Activated CD4-positive, alpha-beta T cell treated with anti-CD3 and anti-CD28 coated beads, Interleukin-2, amount 10 ng/mL, durations not matched to agents 24 days and 14 days (primary cell): ENCODE data around the gene USP8. TPM values are rescaled to one million over a fixed set of nuclear protein-coding genes. Genes with fewer than 3 reads are reported as not detected.
A peak's percentile ranks its signal among the peaks of the same experiment; 100 is the strongest.
"Not testable (repeated sequence)": the region's sequence is repeated elsewhere in the genome, so short reads cannot be mapped to it uniquely, and the experiment has no call there.

ENCODE experiments used
- DNase-seq: peaks from one replicate; pipeline ENCODE4 v3.0.0; 2022
- H3K27ac Mint-ChIP-seq: one replicate; pipeline ENCODE4 v1.8.0; 2022; ENCODE audit warnings: mild to moderate bottlenecking, mixed read lengths
- H3K27me3 Mint-ChIP-seq: one replicate; pipeline ENCODE4 v1.8.0; 2022; ENCODE audit warnings: mixed read lengths
- H3K36me3 Mint-ChIP-seq: one replicate; pipeline ENCODE4 v1.8.0; 2022; ENCODE audit warnings: low read depth, mild to moderate bottlenecking, mixed read lengths
- H3K4me1 Mint-ChIP-seq: one replicate; pipeline ENCODE4 v1.8.0; 2021; ENCODE audit warnings: mixed read lengths
- H3K4me3 Mint-ChIP-seq: one replicate; pipeline ENCODE4 v1.8.0; 2022; ENCODE audit warnings: mild to moderate bottlenecking, moderate library complexity, mixed read lengths
- H3K9me3 Mint-ChIP-seq: one replicate; pipeline ENCODE4 v1.8.0; 2021; ENCODE audit warnings: mixed read lengths
- intact Hi-C: fragments of 100-400 bp; cut with micrococcal nuclease; formaldehyde crosslinking; loops from one replicate; pipeline ENCODE4 v1.15.1; 2023
- total RNA-seq: library from RNA; stranded (reverse); gene quantifications from 2 replicates; pipeline ENCODE4 v1.2.3, GENCODE V29; 2022

The USP8 gene
- total RNA-seq: 56.9 and 60.9 TPM in 2 replicates

DNA sequence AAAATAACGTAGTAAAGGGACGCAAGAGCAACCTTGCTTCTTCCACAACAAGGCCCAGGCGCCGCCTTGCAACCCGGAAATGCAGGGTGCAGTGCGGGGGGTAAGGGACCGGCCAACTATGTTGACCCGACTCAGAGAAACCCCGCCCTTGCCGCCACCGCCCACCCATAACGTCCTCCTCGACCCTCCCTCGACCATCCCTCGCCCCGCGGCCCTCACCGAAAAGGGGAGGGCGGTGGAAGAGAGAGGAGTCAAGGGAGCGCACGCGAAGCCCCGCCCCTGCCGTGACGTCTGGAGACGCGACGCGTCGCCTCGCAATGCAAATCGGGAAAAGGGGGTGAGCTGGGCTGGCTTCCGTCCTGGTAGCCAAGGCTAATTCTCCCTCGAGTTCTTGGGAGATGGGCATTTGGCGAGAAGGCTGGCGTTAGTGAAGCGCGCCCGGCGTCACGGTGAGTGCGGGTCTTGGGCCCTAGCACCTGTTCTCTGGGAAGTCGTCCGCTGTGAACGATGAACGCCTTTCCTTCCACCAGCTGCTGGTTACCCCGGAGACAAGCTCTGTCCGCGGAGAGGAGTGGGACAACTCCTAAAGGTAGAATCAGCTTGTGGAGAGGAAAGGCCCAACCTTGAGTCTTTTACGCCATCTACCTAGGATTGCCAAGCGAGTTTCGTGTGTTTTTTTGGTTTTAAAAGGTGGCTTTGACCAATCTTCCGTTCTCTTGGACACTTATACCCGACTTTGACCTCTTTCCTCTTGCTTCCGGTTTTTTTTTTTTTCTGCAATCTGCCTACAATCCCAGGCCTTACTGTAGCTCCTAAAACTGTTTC lies at the start of gene USP8:
USP8 (plus strand) TSS at position 340 of the 825 bp plus-strand sequence. CDS start 14,669 bp downstream, outside the sequence.
- peaks cover 15% of the 10 kb centered on the region for H3K36me3 Mint-ChIP-seq
- intact Hi-C loops: loop anchor here (1.0 to 10.0 kb wide), 7 partner anchors 46 to 341 kb away; partner anchors contain the start of genes GABPB1, SLC27A2, SPPL2A and TRPM7
- peak; percentile 98 for DNase-seq
- peak within 1 kb of the TSS; percentile 96 for H3K4me3 Mint-ChIP-seq
- peaks cover 19% of the 10 kb centered on the region for H3K4me1 Mint-ChIP-seq
- H3K9me3 Mint-ChIP-seq: no peaks in the 10 kb centered on the region
- H3K27me3 Mint-ChIP-seq: no peaks in the 10 kb centered on the region
- peak within 1 kb of the TSS; percentile 96 for H3K27ac Mint-ChIP-seq

DNA sequence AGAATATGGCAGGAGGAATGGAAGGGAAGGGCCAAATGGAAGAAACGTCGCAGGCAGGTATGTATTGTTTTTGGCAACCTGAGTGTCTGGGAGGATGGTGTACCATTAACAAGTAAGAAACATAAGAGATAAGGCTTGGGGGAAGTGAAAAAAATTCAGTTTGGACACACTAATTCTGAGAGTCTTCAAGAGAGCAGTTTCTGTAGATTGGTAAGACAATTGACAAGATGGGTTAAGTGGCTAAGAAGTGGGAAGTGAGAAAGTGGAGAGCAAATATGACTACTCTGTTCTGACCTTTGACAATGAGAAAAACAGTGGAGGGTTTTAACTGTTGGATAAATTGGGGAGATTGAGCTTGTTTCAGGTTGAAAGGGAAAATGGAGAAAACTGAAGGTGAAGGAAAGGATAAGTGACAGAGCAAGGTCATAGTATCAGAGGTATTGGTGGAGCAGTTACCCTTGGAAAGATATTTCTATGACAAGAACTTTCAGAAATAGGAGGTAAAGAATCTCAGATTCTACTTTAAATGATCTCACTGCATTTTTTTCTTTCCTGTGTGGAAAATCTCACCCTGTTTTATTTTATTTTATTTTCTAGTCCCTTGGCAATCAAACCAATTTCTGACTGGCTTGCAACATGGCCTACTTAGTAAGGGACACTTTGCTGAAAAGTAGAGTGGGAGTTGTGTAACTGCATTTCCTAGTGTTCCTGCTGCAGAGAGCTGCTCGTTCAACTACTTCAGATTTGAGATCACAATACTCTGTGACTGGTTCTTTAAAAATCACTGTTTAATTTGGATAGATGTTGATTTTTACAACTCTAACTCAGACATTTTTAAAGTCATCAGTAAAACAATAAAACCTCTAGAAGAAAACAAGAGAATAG lies 46.1 kb upstream of the USP8 start:
- H3K4me1 Mint-ChIP-seq: peaks cover 13% of the 10 kb centered on the region
- no peak for DNase-seq
- intact Hi-C loops: loop anchor here (1.0 kb wide), 5 partner anchors 22 to 529 kb away; partner anchors contain the start of gene USP8
- H3K4me3 Mint-ChIP-seq: peak overlapping the region; percentile 7
- H3K27me3 Mint-ChIP-seq: no peaks in the 10 kb centered on the region
- peak overlapping the region; percentile 88 for H3K27ac Mint-ChIP-seq
- no peaks in the 10 kb centered on the region for H3K9me3 Mint-ChIP-seq
- no peaks in the 10 kb centered on the region for H3K36me3 Mint-ChIP-seq

DNA sequence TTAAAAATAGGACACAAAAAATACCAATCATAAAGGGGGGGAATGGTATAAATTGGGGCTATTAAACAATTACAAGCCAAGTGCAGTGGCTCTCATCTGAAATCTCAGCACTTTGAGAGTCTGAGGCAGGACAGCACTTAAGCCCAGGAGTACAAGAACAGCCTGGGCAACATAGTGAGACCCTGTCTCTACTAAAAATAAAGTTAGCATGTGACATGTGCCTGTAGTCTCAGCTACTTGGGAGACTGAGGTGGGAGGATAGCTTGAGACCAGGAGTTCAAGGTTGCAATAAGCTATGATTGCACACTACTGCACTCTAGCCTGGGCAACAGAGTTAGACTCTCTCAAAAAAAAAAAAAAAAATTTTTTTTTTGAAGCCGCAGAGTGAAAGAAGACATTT lies 45.4 kb upstream of the USP8 start:
- no peak overlapping the region for H3K4me3 Mint-ChIP-seq
- intact Hi-C loops: loop anchor here (1.0 kb wide), 5 partner anchors 22 to 529 kb away; partner anchors contain the start of gene USP8
- no peaks in the 10 kb centered on the region for H3K27me3 Mint-ChIP-seq
- H3K9me3 Mint-ChIP-seq: no peaks in the 10 kb centered on the region
- H3K4me1 Mint-ChIP-seq: peaks cover 13% of the 10 kb centered on the region
- H3K36me3 Mint-ChIP-seq: no peaks in the 10 kb centered on the region
- H3K27ac Mint-ChIP-seq: peak overlapping the region; percentile 88
- no peak for DNase-seq

DNA sequence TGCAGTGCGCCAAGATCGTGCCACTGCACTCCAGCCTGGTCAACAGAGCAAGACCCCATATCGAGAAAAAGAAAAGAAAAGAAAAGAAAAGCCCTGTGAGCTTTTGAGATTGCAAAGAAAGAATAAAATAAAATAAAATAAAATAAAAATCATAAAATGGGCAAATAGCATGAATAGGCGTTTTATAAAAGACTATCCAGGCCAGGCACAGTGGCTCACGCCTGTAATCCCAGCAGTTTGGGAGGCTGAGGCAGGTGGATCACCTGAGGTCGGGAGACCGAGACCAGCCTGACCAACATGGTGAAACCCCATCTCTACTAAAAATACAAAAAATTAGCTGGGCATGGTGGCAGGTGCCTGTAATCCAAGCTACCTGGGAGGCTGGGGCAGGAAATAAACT lies 44.8 kb upstream of the USP8 start:
- intact Hi-C loops, H3K27ac Mint-ChIP-seq, H3K9me3 Mint-ChIP-seq, H3K4me3 Mint-ChIP-seq, H3K36me3 Mint-ChIP-seq, DNase-seq, H3K27me3 Mint-ChIP-seq: not testable (repeated sequence)
- H3K4me1 Mint-ChIP-seq: peaks cover 13% of the 10 kb centered on the region

DNA sequence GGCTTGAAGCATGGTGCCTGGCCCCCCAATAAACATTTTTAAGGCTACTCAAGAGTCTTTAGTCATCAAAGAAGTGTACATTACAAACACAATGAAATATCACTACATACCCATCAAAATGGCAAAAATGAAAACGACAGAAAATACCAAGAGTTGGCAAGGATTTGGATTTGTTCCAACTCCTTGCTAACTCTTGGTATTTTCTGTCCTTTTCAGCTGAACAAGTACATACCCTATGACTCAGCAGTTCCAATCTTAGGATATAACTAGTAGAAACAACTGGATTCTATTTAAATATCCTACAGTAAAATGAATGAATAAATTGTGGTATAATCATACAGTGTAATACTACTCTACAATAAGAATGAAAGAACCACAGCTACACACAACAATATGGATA lies 44.1 kb upstream of the USP8 start:
- Mint-ChIP-seq H3K4me3 (no peak overlapping the region), H3K27me3 (no peaks in the 10 kb centered on the region), H3K27ac (no peak overlapping the region), H3K4me1 (peaks cover 13% of the 10 kb centered on the region), H3K9me3 (no peaks in the 10 kb centered on the region), H3K36me3 (no peaks in the 10 kb centered on the region)
- intact Hi-C loops: no loop called here
- no peak for DNase-seq

DNA sequence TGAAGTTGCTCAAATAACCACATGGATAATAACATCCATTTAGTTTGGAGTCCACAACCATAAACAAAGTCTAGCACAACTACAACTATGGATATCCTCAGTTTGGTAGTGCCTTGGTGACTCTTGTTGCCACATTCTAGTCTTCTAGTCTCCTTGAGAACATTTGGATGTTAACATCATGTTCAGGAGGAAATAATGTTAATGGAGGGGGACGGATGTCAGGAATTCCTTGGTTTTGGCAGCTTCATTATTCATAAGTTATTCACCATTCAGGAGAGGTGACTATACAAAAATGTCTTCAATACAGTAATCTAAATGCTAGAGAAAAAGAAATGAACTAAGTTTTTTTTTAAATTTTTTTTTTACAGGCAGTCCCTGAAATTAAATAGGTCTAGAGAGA lies 42.8 kb upstream of the USP8 start:
- intact Hi-C loops: no loop called here
- Mint-ChIP-seq H3K4me3 (no peak overlapping the region), H3K9me3 (no peaks in the 10 kb centered on the region), H3K27me3 (no peaks in the 10 kb centered on the region), H3K27ac (no peak overlapping the region), H3K36me3 (no peaks in the 10 kb centered on the region), H3K4me1 (peaks cover 13% of the 10 kb centered on the region)
- no peak for DNase-seq

DNA sequence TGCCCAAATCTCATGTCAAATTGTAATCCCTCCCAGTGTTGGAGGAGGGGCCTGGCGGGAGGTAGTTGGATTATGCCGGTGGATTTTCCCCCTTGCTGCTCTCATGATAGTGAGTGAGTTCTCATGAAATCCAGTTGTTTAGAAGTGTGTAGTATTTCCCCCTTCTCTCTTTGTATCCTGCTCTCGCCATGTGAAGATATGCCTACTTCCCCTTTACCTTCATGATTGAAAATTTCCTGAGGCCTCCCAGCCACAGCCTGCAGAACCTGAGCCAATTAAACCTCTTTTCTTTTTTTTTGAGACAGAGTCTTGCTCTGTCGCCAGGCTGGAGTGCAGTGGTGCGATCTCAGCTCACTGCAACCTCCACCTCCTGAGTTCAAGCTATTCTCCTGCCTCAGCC lies 41.8 kb upstream of the USP8 start:
- H3K27me3 Mint-ChIP-seq, H3K27ac Mint-ChIP-seq, DNase-seq, H3K36me3 Mint-ChIP-seq, H3K4me3 Mint-ChIP-seq, intact Hi-C loops, H3K9me3 Mint-ChIP-seq: not testable (repeated sequence)
- peaks cover 13% of the 10 kb centered on the region for H3K4me1 Mint-ChIP-seq

DNA sequence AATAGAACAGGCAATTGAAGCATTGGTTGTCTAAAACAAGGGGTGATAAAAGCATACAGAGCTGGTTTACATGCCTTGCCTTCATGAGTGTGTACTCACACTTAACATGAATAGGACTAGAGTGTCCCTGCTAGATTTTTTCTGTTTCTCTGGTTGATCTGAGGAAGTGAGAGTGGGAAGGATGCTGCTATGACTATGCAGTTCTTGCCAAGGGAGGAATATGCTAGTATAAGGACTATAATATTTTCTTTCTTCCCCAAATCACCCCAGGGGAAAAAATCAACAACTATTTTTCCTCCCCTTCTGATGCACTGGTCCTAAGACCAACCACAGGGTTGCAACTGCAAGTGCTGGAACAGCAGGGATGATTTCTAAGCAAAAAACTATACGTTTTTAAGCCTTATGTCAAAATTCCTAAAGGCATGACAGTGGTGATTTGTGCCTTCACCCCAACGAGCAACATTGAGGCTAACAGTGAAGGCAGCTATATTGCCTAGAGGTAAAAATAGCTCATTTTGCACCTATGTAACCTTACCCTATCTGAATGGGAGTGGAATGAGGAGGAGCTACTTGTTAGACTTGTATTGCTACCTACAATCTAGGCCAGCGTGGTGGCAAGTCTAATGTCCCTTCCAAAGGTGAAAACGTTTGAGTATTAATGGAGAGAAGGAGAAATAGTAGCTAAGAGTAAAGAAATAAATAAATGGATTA lies 33.5 kb upstream of the USP8 start:
- peaks cover 7% of the 10 kb centered on the region for H3K4me1 Mint-ChIP-seq
- no peaks in the 10 kb centered on the region for H3K27me3 Mint-ChIP-seq
- H3K4me3 Mint-ChIP-seq: no peak overlapping the region
- no peaks in the 10 kb centered on the region for H3K9me3 Mint-ChIP-seq
- DNase-seq: no peak
- no peaks in the 10 kb centered on the region for H3K36me3 Mint-ChIP-seq
- intact Hi-C loops: no loop called here
- no peak overlapping the region for H3K27ac Mint-ChIP-seq

DNA sequence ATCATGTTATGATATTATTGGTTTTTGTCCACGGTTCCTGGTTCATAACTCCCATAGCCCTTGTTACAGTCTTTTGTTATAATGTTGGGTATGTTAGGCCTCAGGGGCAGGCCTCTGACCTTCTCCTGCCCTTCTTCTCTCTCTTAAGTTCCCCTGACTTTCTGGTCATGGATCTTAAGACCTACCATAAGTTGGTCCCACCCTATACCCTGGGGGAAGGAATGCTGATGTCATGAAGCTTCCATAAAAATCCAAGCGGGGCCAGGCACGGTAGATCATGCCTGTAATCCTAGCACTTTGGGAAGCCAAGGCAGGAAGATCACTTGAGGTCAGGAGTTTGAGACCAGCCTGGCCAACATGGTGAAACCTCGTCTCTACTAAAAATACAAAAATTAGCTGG lies 32.6 kb upstream of the USP8 start:
- H3K27ac Mint-ChIP-seq, H3K9me3 Mint-ChIP-seq, H3K4me1 Mint-ChIP-seq, intact Hi-C loops, DNase-seq, H3K27me3 Mint-ChIP-seq, H3K4me3 Mint-ChIP-seq, H3K36me3 Mint-ChIP-seq: not testable (repeated sequence)

DNA sequence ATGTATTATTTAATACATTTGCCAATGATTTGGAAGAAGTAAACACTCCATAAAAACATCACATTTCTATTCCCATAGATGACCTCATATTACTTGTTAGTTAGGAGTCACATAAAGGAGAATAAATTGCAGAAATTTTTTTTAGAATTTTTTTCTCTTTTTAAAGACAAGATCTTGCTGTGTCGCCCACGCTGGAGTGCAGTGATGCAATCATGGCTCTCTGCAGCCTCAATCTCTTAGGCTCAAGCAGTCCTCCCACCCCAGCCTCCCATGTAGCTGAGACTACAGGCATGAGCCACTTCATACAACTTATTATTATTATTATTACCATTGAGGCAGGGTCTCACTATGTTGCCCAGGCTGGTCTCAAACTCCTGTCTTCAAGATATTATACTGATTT lies 12.3 kb upstream of the USP8 start:
- H3K27ac Mint-ChIP-seq: no peak overlapping the region
- H3K27me3 Mint-ChIP-seq: peaks cover 12% of the 10 kb centered on the region
- no peaks in the 10 kb centered on the region for H3K9me3 Mint-ChIP-seq
- H3K4me3 Mint-ChIP-seq: no peak overlapping the region
- intact Hi-C loops: no loop called here
- DNase-seq: no peak
- H3K4me1 Mint-ChIP-seq: peaks cover 2% of the 10 kb centered on the region
- no peaks in the 10 kb centered on the region for H3K36me3 Mint-ChIP-seq

DNA sequence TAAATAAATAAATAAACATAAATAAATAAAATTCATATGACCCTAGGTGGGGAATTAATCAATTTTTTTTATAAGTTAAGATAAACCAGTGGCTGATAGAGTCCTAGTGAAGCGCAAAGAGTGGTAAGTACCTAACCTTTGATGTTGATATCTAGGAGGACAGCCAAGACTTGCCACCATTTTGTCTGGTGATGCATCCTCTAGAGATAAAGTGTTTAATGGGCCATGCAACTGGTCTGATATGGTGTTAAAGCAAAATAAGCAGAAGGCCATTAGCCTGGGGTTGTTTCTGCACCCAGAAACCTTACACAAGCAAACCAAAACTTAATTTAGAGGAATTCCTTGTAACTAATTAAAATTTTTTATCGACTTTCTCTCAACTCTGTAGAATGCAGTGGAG lies 9.6 kb upstream of the USP8 start:
- DNase-seq: no peak
- intact Hi-C loops: no loop called here

DNA sequence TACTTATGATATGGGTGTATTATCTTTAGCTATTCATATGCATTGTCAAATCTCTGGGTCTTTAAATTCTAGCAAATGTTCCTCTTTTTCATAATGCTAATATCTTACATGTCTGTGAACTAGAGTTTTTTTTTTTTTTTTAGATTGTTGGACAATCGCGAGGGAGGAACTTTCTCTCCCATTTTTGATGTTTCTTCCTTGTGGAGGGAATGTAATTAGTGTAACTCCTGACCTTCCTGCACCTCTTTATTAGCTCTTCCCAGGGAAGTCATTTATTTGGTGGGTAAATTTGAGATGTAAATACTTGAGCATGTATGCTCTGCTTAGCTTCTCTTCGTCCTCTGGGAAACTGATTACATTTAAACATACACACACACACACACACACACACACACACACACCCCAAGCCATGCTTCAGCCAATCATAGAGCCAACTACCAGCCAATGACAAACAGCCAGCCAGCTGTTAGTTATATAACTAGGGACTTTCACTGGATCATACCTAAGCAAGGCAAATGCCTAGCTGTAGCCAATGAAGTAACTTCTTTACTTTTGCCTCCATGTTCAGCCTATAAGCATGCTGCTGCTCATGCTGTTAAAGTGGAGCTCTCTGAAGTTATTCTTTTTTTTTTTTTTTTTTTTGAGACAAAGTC lies 8.3 kb upstream of the USP8 start:
- no peak for DNase-seq
- Mint-ChIP-seq H3K9me3 (no peaks in the 10 kb centered on the region), H3K27me3 (peaks cover 3% of the 10 kb centered on the region), H3K4me3 (no peak overlapping the region), H3K4me1 (no peaks in the 10 kb centered on the region), H3K27ac (no peak overlapping the region), H3K36me3 (no peaks in the 10 kb centered on the region)
- intact Hi-C loops: no loop called here

More for the DNA sequence above, 9.6 kb upstream of the USP8 start:
- Mint-ChIP-seq H3K36me3 (no peaks in the 10 kb centered on the region), H3K27ac (no peak overlapping the region), H3K4me1 (no peaks in the 10 kb centered on the region), H3K27me3 (peaks cover 5% of the 10 kb centered on the region), H3K4me3 (no peak overlapping the region), H3K9me3 (no peaks in the 10 kb centered on the region)

DNA sequence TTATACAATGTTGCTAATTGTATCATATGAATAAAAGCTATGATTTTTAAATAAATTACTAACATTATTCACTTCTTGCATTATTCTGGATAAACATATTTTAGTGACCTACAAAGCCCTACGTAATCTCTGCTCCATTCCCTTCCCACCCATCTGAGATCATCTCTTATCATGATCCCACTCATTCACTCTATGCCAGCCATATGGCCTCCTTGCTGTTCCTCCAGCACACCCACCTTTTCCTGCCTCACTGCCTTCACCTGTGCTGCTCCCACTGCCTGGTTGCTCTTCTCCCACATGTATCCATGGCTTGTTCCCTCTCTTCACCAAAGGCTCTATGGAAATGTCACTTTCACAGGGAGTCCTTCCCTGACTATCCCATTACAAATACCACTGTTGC lies 7.3 kb upstream of the USP8 start:
- Mint-ChIP-seq H3K27ac (no peak overlapping the region), H3K4me1 (no peaks in the 10 kb centered on the region), H3K9me3 (no peaks in the 10 kb centered on the region), H3K36me3 (no peaks in the 10 kb centered on the region), H3K4me3 (no peak overlapping the region), H3K27me3 (peaks cover 3% of the 10 kb centered on the region)
- intact Hi-C loops: no loop called here
- DNase-seq: no peak
